Body of pancreas (tissue), 4 donors: Measurements from ENCODE around the gene DLEC1. TPM values are rescaled to one million over a fixed set of nuclear protein-coding genes. Genes with fewer than 3 reads are reported as not detected.

Experiments
- ATAC-seq: fragments of 150-250 bp; one replicate; pipeline ENCODE4 v1.9.1; 2016
- DNase-seq, 4 donors: peaks; one replicate each; pipeline ENCODE4 v3.0.0-alpha.2; 2019
- H3K27ac ChIP-seq, 4 donors: fragments of 200-600 bp; sonication (generic); 1 replicate in 3 of 4; 2 replicates in 1 of 4; pipeline versions ENCODE4 v1.5.1 to v1.6.1; 2016 to 2019; ENCODE audit warnings: mild to moderate bottlenecking in 1 of 4, mixed read lengths in 1 of 4, moderate library complexity in 1 of 4
- H3K27me3 ChIP-seq, 2 donors: fragments of 200-600 bp; sonication (generic); one replicate each; pipeline ENCODE4 v1.6.0; 2016; ENCODE audit warnings: mild to moderate bottlenecking in 1 of 2
- H3K36me3 ChIP-seq, 2 donors: fragments of 200-600 bp; sonication (generic); replicated peaks in 1 of 2; 2 replicates each; pipeline ENCODE4 v1.5.1; 2016; ENCODE audit warnings: low read depth in 2 of 2; ENCODE audit not compliant: insufficient read depth in 1 of 2
- H3K4me1 ChIP-seq: fragments of 200-600 bp; sonication (generic); one replicate; pipeline ENCODE4 v1.6.0; 2016
- H3K4me3 ChIP-seq, 2 donors: fragments of 200-600 bp; sonication (generic); 1 replicate in 1 of 2; 2 replicates in 1 of 2; pipeline ENCODE4 v1.5.1; 2016 to 2019
- H3K9me3 ChIP-seq, 3 donors: fragments of 200-600 bp; sonication (generic); 1 replicate in 2 of 3; 2 replicates in 1 of 3; pipeline ENCODE4 v1.5.1; 2016
- POLR2A ChIP-seq, 3 donors: fragments of 450-650 bp; IDR thresholded peaks; one replicate each; pipeline ENCODE4 v1.6.1; 2016; ENCODE audit warnings: antibody characterized with exemption in 3 of 3, mild to moderate bottlenecking in 2 of 3
- WGBS, 2 donors: methylation state at CpG; one replicate each; pipeline ENCODE4 v1.1.5; 2017; 5-methylcytosine and 5-hydroxymethylcytosine counted together
- intact Hi-C: fragments of 100-400 bp; cut with DNase I; formaldehyde crosslinking; loops from one replicate; pipeline ENCODE4 v1.15.1; 2023
- total RNA-seq, 2 donors: library from RNA; depleted of rRNA; stranded (reverse); fragments of >200 nt; gene quantifications; one replicate each; pipeline ENCODE4 v1.1.0, GENCODE V29; 2016
- TF ChIP-seq, protein P1 (sequence below), 7 experiments: fragments of 450-650 bp in 4 of 7; fragments of 200-600 bp in 3 of 7; sonication (generic) in 3 of 7; IDR thresholded peaks; one replicate each; pipeline ENCODE4 v1.5.1; 2016 to 2019; ENCODE audit warnings: antibody characterized with exemption in 7 of 7

DLEC1 gene
- total RNA-seq, 2 donors from 2014 or later: 0.78 to 1.3 TPM

DNA sequence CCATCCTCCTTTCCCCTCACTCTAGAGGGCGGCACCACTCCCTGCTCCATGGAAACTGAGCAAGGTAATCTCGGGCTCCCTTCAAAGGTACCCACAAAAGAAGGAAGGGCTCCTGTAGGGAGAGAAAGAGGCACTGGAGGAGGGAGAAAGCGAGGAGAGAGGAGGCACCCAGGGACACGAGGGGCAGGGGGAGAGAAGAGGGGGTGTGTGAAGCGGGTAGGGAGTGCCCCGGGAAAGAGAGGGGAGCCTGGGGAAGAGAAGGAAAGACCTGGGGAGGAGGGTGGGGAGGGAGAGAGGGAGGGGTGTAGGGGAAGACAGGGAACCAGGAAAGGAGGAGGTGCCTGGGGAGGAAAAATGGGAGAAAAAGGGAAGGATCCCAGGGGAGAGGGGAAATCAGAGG lies 47.9 kb upstream of the DLEC1 start:
- ATAC-seq: no peak
- intact Hi-C loops: no loop called here

DNA sequence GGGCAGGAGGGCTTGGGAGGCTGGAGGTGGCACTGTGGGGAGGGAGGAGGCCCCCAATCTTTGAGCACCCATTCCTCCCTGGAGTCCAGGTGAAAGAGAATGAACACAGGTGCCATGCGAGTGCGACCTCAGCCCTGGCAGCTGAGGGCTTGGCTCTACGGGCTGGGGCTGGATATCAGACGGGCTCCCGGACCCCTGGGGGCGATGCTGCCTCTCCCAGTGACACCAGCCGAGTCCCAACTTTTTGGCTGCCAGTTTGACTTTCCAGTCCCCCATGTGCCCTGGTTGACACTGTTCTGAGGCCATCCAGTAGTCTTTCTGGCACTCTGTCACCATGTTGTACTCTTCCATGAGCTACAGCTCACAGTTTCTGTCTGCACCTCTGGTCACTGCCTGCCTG lies 47.2 kb upstream of the DLEC1 start:
- no peaks in the 10 kb centered on the region for H3K36me3 ChIP-seq
- H3K9me3 ChIP-seq: no peaks in the 10 kb centered on the region
- H3K4me1 ChIP-seq: peaks cover 25% of the 10 kb centered on the region
- H3K27me3 ChIP-seq: no peaks in the 10 kb centered on the region
- 96 to 98% methylated on average over 6 to 7 of the region's 7 CpGs for WGBS, 2 donors
- no peak for ATAC-seq
- no peak for TF ChIP-seq POLR2A (IDR thresholded peaks at IDR 0.05)
- TF ChIP-seq, protein P1, sequence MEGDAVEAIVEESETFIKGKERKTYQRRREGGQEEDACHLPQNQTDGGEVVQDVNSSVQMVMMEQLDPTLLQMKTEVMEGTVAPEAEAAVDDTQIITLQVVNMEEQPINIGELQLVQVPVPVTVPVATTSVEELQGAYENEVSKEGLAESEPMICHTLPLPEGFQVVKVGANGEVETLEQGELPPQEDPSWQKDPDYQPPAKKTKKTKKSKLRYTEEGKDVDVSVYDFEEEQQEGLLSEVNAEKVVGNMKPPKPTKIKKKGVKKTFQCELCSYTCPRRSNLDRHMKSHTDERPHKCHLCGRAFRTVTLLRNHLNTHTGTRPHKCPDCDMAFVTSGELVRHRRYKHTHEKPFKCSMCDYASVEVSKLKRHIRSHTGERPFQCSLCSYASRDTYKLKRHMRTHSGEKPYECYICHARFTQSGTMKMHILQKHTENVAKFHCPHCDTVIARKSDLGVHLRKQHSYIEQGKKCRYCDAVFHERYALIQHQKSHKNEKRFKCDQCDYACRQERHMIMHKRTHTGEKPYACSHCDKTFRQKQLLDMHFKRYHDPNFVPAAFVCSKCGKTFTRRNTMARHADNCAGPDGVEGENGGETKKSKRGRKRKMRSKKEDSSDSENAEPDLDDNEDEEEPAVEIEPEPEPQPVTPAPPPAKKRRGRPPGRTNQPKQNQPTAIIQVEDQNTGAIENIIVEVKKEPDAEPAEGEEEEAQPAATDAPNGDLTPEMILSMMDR (IDR thresholded peaks at IDR 0.05): no peak
- peak in 1 of 4 donors; percentile 11 for DNase-seq
- intact Hi-C loops: no loop called here
- H3K4me3 ChIP-seq: no peak overlapping the region
- H3K27ac ChIP-seq: no peak overlapping the region

More for the DNA sequence above, 47.9 kb upstream of the DLEC1 start:
- Histone ChIP-seq H3K9me3 (no peaks in the 10 kb centered on the region), H3K4me1 (peaks cover 32% of the 10 kb centered on the region), H3K27ac (no peak overlapping the region), H3K4me3 (no peak overlapping the region), H3K27me3 (no peaks in the 10 kb centered on the region), H3K36me3 (no peaks in the 10 kb centered on the region)
- TF ChIP-seq, protein P1 (IDR thresholded peaks at IDR 0.05): no peak
- no peak for TF ChIP-seq POLR2A (IDR thresholded peaks at IDR 0.05)
- peak in 1 of 4 donors; percentile 6 for DNase-seq
- 64 to 81% methylated on average over 6 of the region's 6 CpGs for WGBS, 2 donors

DNA sequence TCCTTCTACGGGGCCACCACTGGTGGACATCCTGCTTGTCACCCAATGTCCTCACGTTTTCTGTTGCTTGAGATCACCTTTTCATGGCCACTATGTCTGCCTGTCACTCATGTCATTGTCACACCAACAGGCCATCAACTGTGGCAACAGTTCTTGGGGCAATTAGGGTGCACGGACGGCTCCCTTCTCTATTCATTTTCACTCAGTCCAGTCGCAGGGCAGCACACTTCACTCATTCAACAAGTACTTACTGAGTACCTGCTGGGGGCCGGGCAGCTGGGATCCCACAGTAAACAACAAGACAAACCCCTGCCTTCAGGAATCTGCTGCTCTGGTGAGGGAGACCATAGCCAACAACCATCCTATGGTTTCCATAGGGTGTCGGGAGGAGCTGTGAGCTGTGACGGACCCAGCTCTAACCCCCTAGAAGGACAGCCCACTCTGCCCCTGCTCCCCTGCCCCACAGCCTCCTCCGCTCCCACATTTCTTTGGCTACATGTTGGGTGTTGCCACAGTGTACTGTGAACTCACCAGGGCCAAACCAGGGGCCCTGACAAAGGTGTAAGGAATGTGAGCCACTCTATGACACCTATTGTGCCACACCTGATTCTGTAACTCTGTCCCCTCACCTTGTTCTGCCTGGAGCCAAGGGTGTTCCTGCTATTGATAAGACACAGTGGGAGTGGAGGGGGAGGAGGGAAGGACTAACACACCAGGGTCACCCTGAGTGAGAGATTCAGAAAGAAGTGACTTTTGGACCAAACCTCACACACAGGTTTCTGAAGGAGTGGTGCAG lies 46.5 kb upstream of the DLEC1 start:
- Histone ChIP-seq H3K9me3 (no peaks in the 10 kb centered on the region), H3K4me1 (peaks cover 18% of the 10 kb centered on the region), H3K27ac (peak overlapping the region in 1 of 4 donors; percentile 22), H3K4me3 (no peak overlapping the region), H3K27me3 (no peaks in the 10 kb centered on the region), H3K36me3 (no peaks in the 10 kb centered on the region)
- 86 to 89% methylated on average over 8 to 9 of the region's 9 CpGs for WGBS, 2 donors
- TF ChIP-seq, protein P1 (IDR thresholded peaks at IDR 0.05): no peak
- no peak for TF ChIP-seq POLR2A (IDR thresholded peaks at IDR 0.05)
- intact Hi-C loops: no loop called here
- peak; percentile 37 for ATAC-seq
- peak; percentile 20 to 55 (median 52) for DNase-seq

DNA sequence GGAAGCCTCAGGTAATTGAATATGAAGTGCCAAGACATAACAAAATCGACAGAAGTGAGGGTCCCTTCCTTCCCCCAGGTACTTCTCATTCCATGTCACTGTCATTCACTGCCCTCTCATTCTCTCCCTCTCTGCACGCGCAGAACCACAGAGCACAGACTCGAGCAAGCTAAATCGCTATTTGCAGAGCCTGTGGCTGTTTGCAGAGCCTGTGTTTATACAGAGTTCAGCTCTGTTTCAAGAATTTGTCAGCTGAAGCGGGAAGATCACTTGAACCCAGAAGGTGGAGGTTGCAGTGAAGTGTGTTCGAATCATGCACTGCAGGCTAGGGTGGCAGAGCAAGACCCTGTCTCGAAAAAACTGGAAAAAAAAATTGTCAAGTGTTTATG lies 45.9 kb upstream of the DLEC1 start:
- Histone ChIP-seq H3K9me3 (no peaks in the 10 kb centered on the region), H3K27me3 (no peaks in the 10 kb centered on the region), H3K4me1 (peaks cover 17% of the 10 kb centered on the region), H3K4me3 (no peak overlapping the region), H3K27ac (no peak overlapping the region), H3K36me3 (no peaks in the 10 kb centered on the region)
- no peak for ATAC-seq
- intact Hi-C loops: no loop called here
- WGBS, 2 donors: 38 to 48% methylated on average over 8 of the region's 8 CpGs
- DNase-seq: peak in 1 of 4 donors; percentile 8
- no peak for TF ChIP-seq POLR2A (IDR thresholded peaks at IDR 0.05)
- TF ChIP-seq, protein P1 (IDR thresholded peaks at IDR 0.05): no peak

DNA sequence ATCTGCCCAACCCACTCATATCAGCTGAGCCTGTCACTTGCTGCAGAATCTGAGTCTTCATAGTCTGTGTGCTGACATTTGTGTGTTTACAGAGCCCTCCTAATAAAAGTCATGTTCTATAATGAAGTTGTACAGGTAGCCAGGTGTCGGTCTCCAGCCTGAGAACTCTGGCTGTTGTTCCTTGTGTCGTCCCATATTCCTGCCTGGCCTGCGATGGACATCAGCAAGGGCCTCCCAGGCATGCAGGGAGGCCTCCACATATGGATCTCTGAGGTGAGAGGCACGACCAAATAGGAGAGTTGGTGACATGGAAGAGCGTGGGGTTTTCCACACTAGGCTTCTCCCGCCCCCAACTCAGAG lies 45.6 kb upstream of the DLEC1 start:
- Histone ChIP-seq H3K4me1 (peaks cover 20% of the 10 kb centered on the region), H3K36me3 (no peaks in the 10 kb centered on the region), H3K27ac (peak overlapping the region in 2 of 4 donors; percentile 65 to 71), H3K9me3 (no peaks in the 10 kb centered on the region), H3K4me3 (no peak overlapping the region), H3K27me3 (no peaks in the 10 kb centered on the region)
- no peak for ATAC-seq
- DNase-seq: no peak
- 73 to 77% methylated on average over 6 of the region's 6 CpGs for WGBS, 2 donors
- TF ChIP-seq, protein P1 (IDR thresholded peaks at IDR 0.05): no peak
- no peak for TF ChIP-seq POLR2A (IDR thresholded peaks at IDR 0.05)
- intact Hi-C loops: no loop called here
